HepG2 (cell line): ENCODE results near the gene RSPH9. TPM values are rescaled to one million over a fixed set of nuclear protein-coding genes. Genes with fewer than 3 reads are reported as not detected.

Experiments
- ATAC-seq: fragments of 200-7000 bp; cut with Tn5 transposase; 3 replicates; pipeline ENCODE4 v1.9.1; 2020; ENCODE audit warnings: mild to moderate bottlenecking, moderate library complexity
- BruUV-seq: library from RNA; stranded (reverse); fragments of 400-500 nt; replicated peaks from 2 replicates; lab custom pipeline; 2021; lab: Mats Ljungman, UMichigan
- CTCF ChIA-PET: fragments of 300-600 bp; formaldehyde crosslinking; extraction: SDS; loops from one replicate; lab custom pipeline; 2021; ENCODE audit warnings: low total read pairs, inconsistent platforms, low intra/inter-chr PET ratio; lab: Yijun Ruan, JAX
- POLR2A ChIA-PET: fragments of 350-600 bp; sonication (Branson Sonifier 250); formaldehyde crosslinking; loops from one replicate; lab custom pipeline; 2020; ENCODE audit warnings: antibody characterized with exemption, inconsistent platforms; lab: Yijun Ruan, JAX
- DNase-seq: peaks from one replicate; pipeline ENCODE4 v3.0.0-alpha.2; 2015; ENCODE audit warnings: low spot score
- FAIRE-seq: peaks from 3 replicates; lab custom pipeline; 2011; peaks lifted over from hg19 to GRCh38; lab: Jason Lieb, UNC
- H2AFZ ChIP-seq: one replicate; pipeline ENCODE4 v1.6.1; 2011; ENCODE audit warnings: low read length, inconsistent platforms
- H3K27ac ChIP-seq: fragments of 300-600 bp; 3 replicates; pipeline ENCODE4 v1.8.0; 2011; ENCODE audit warnings: mixed run types, mild to moderate bottlenecking, mixed read lengths, low read length, inconsistent platforms; ENCODE audit not compliant: insufficient read depth; ENCODE audit errors: extremely low read length
- H3K27me3 ChIP-seq, 2 experiments: fragments of 200-600 bp in 1 of 2; 2 replicates in 1 of 2; 3 replicates in 1 of 2; pipeline versions ENCODE4 v1.6.0 to v1.8.0; 2011; ENCODE audit warnings: low read length in 2 of 2, mild to moderate bottlenecking in 2 of 2, moderate library complexity in 2 of 2, inconsistent platforms in 1 of 2; ENCODE audit not compliant: insufficient read depth in 2 of 2, control insufficient read depth in 1 of 2
- H3K36me3 ChIP-seq, 2 experiments: fragments of 200-600 bp in 1 of 2; replicated peaks in 1 of 2; 2 replicates in 1 of 2; 3 replicates in 1 of 2; pipeline versions ENCODE4 v1.5.1 to v1.8.0; 2011; ENCODE audit warnings: low read length in 2 of 2, inconsistent platforms in 1 of 2; ENCODE audit not compliant: insufficient read depth in 2 of 2, control insufficient read depth in 1 of 2
- H3K4me1 ChIP-seq: 2 replicates; pipeline ENCODE4 v1.5.1; 2012; ENCODE audit warnings: low read length, inconsistent platforms; ENCODE audit not compliant: insufficient read depth
- H3K4me2 ChIP-seq: 2 replicates; pipeline ENCODE4 v1.6.0; 2011; ENCODE audit warnings: low read depth, low read length, inconsistent platforms
- H3K4me3 ChIP-seq, 3 experiments: fragments of 200-600 bp in 1 of 3; sonication (generic), shearing (Covaris generic) in 1 of 3; replicated peaks in 1 of 3; 2 replicates each; pipeline ENCODE4 v1.5.1; 2011 to 2016; ENCODE audit warnings: low read length in 3 of 3, inconsistent platforms in 2 of 3, low read depth in 2 of 3, mild to moderate bottlenecking in 2 of 3, control low read depth in 1 of 3, mixed read lengths in 1 of 3; ENCODE audit not compliant: insufficient read depth in 1 of 3
- H3K79me2 ChIP-seq: one replicate; pipeline ENCODE4 v1.6.1; 2011; ENCODE audit warnings: low read length, inconsistent platforms; ENCODE audit not compliant: insufficient read depth
- H3K9ac ChIP-seq: 2 replicates; pipeline ENCODE4 v1.6.0; 2011; ENCODE audit warnings: mild to moderate bottlenecking, low read depth, low read length, inconsistent platforms; ENCODE audit not compliant: insufficient read depth
- H3K9me3 ChIP-seq: 2 replicates; pipeline ENCODE4 v1.5.1; 2012; ENCODE audit warnings: mild to moderate bottlenecking, low read length
- H4K20me1 ChIP-seq: 2 replicates; pipeline ENCODE4 v1.6.0; 2011; ENCODE audit warnings: inconsistent platforms, mild to moderate bottlenecking, low read length, moderate library complexity; ENCODE audit not compliant: insufficient read depth
- ARID2 ChIP-seq: sonication (generic); formaldehyde crosslinking; IDR thresholded peaks from 2 replicates; pipeline ENCODE4 v1.8.1; 2022; ENCODE audit warnings: mild to moderate bottlenecking, missing genetic modification reagents, borderline replicate concordance
- ELF3 ChIP-seq: IDR thresholded peaks from 2 replicates; pipeline ENCODE4 v1.6.1; 2016; ENCODE audit warnings: missing genetic modification reagents, missing compliant biosample characterization
- RARA ChIP-seq: IDR thresholded peaks from 2 replicates; pipeline ENCODE4 v1.6.1; 2016; ENCODE audit warnings: missing genetic modification reagents, missing compliant biosample characterization
- RXRA ChIP-seq: sonication (generic); formaldehyde crosslinking; IDR thresholded peaks from 2 replicates; pipeline ENCODE4 v1.5.1; 2020; ENCODE audit warnings: missing genetic modification reagents
- ZBTB42 ChIP-seq: sonication (generic); formaldehyde crosslinking; IDR thresholded peaks from 2 replicates; pipeline ENCODE4 v1.5.0; 2020; ENCODE audit warnings: mild to moderate bottlenecking, missing genetic modification reagents
- ZNF232 ChIP-seq: sonication (generic); formaldehyde crosslinking; IDR thresholded peaks from 2 replicates; pipeline ENCODE4 v1.4.0; 2020; ENCODE audit warnings: missing genetic modification reagents, borderline replicate concordance
- ZNF30 ChIP-seq: sonication (generic); formaldehyde crosslinking; IDR thresholded peaks from 2 replicates; pipeline ENCODE4 v1.5.0; 2020; ENCODE audit warnings: mild to moderate bottlenecking, missing genetic modification reagents
- ZNF629 ChIP-seq: sonication (generic); formaldehyde crosslinking; conservative IDR thresholded peaks from 2 replicates; pipeline ENCODE4 v1.5.0; 2020; ENCODE audit warnings: missing genetic modification reagents
- WGBS: methylation state at CpG from one replicate; pipeline ENCODE4 v1.1.6; 2017; ENCODE audit warnings: low lambda C conversion rate; 5-methylcytosine and 5-hydroxymethylcytosine counted together
- in situ Hi-C: cut with HindIII; loops from 2 replicates; pipeline ENCODE4 v1.10.0; 2017; ENCODE audit warnings: low pct_unique_long_range_greater_than_20kb; ENCODE audit not compliant: extremely low pct_ligation_motif_present
- intact Hi-C: fragments of 100-400 bp; cut with micrococcal nuclease; formaldehyde crosslinking; loops from one replicate; pipeline ENCODE4 v1.10.0; 2022; ENCODE audit not compliant: unreplicated experiment
- polyA plus RNA-seq, 8 experiments: library from polyadenylated mRNA; depleted of rRNA in 3 of 8; stranded (reverse) in 7 of 8; unstranded in 1 of 8; fragments of >200 nt; fragmentation: Illumina TruSeq in 4 of 8; extraction: Trizol in 4 of 8; gene quantifications; 2 replicates each; pipeline versions ENCODE4 v1.2.1 to v1.2.3, GENCODE V29; 2011 to 2016; ENCODE audit warnings: low read depth in 4 of 8, missing spikeins in 1 of 8, mixed read lengths in 1 of 8; ENCODE audit not compliant: insufficient read depth in 1 of 8
- total RNA-seq, 5 experiments: library from RNA; depleted of rRNA; stranded (reverse); fragments of >200 nt; fragmentation: Illumina TruSeq; extraction: Trizol; gene quantifications; 2 replicates each; pipeline ENCODE4 v1.2.3, GENCODE V29; 2016; ENCODE audit warnings: low read depth in 1 of 5
- TF ChIP-seq, protein P1 (sequence below): IDR thresholded peaks from 2 replicates; pipeline ENCODE4 v1.6.1; 2016; ENCODE audit warnings: missing genetic modification reagents, missing compliant biosample characterization
- TF ChIP-seq, protein P2 (sequence below): sonication (generic); formaldehyde crosslinking; IDR thresholded peaks from 2 replicates; pipeline ENCODE4 v1.4.0; 2020; ENCODE audit warnings: missing genetic modification reagents
- TF ChIP-seq, protein P3 (sequence below): sonication (generic); formaldehyde crosslinking; IDR thresholded peaks from 2 replicates; pipeline ENCODE4 v1.4.0; 2020; ENCODE audit warnings: low read depth, missing genetic modification reagents
- TF ChIP-seq, protein P4 (sequence below): sonication (generic); formaldehyde crosslinking; IDR thresholded peaks from 2 replicates; pipeline ENCODE4 v1.5.1; 2020; ENCODE audit warnings: mild to moderate bottlenecking, missing genetic modification reagents, moderate library complexity
- TF ChIP-seq, protein P5 (sequence below): sonication (generic); formaldehyde crosslinking; IDR thresholded peaks from 2 replicates; pipeline ENCODE4 v1.8.0; 2023; ENCODE audit warnings: mild to moderate bottlenecking, missing genetic modification reagents

RSPH9 gene
- total and polyA plus RNA-seq, 2 of the 13 experiments (the other 11 are each of a cell fraction or from before 2014, with no cell fraction given) = 0.04 TPM; not detected in 1

DNA sequence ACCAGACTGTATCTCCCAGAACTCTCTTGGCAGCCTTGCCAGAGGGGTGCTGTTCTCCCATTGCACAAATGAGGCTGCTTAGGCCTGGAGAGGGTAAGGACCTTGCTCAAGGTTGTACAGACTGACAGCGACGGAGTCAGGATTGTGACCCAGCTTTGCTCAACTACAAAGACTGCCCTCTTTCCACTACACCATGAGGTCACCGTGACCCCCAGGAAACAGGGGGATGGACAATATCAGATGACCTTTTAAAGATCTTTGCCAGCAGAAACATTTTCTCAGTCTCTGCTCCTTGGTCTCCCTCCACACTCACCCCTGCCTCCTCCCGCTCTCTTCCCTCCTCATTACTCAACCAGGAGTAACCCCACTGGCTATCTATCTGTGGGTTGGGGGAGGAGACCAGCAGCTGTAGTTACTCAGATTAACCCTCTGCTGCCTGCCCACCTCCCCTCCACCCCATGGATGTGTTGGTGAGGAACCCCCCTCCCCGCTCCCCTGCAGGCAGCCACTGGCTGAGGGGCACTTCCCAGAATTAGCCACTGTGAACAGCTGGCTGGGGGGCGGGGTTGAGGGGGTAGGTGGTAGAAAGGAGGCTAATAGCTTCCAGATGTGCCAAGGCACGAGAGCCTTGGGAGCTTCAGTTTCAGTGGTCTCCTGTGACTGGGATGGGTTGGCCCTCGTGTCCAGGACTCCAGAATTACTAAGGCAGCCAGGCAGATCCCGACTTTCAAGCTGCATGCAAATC is 69.6 kb downstream of the RSPH9 start:
- DNase-seq (peak; percentile 54), FAIRE-seq (peak; percentile 83), ATAC-seq (peak; percentile 71)
- 3% methylated on average over 9 of the region's 9 CpGs for WGBS
- ChIA-PET POLR2A (interaction anchor here (1.0 to 1.9 kb wide), 4 partner anchors 10 to 85 kb away, joined by 3 to 8 read pairs (median 5); partner anchors contain the start of genes GTPBP2 and VEGFA), CTCF (no interaction called here)
- BruUV-seq = no TSS peak
- in situ Hi-C loops = no loop called here
- Histone ChIP-seq H3K27ac (no peak overlapping the region), H4K20me1 (no peaks in the 10 kb centered on the region), H3K4me2 (peak overlapping the region; percentile 54; the same call in 1 of the 2 replicates), H3K4me1 (peaks cover 60% of the 10 kb centered on the region), H3K9ac (no peak overlapping the region), H3K36me3 (no peaks in the 10 kb centered on the region), H3K79me2 (no peaks in the 10 kb centered on the region), H3K9me3 (no peaks in the 10 kb centered on the region), H3K4me3 (peak overlapping the region in 1 of 3 experiments; percentile 3; a peak in 1 of 6 replicates), H3K27me3 (peaks cover 4 to 22% of the 10 kb centered on the region in 2 experiments; a peak in 3 of 5 replicates), H2AFZ (no peak overlapping the region)
- intact Hi-C loops = no loop called here
- peak; percentile 29; the same call in 1 of the 2 replicates for TF ChIP-seq RXRA (CRISPR knock-in tag)
- 0 out of 2 replicates have a peak, but pooled peaks have one; percentile 42 for TF ChIP-seq ARID2 (CRISPR knock-in tag)
- TF ChIP-seq, protein P1, sequence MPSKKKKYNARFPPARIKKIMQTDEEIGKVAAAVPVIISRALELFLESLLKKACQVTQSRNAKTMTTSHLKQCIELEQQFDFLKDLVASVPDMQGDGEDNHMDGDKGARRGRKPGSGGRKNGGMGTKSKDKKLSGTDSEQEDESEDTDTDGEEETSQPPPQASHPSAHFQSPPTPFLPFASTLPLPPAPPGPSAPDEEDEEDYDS (CRISPR knock-in tag) = 0 out of 2 replicates have a peak, but pooled peaks have one; percentile 28
- TF ChIP-seq, protein P2, sequence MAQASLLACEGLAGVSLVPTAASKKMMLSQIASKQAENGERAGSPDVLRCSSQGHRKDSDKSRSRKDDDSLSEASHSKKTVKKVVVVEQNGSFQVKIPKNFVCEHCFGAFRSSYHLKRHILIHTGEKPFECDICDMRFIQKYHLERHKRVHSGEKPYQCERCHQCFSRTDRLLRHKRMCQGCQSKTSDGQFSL (CRISPR knock-in tag) = no peak
- TF ChIP-seq, protein P3, sequence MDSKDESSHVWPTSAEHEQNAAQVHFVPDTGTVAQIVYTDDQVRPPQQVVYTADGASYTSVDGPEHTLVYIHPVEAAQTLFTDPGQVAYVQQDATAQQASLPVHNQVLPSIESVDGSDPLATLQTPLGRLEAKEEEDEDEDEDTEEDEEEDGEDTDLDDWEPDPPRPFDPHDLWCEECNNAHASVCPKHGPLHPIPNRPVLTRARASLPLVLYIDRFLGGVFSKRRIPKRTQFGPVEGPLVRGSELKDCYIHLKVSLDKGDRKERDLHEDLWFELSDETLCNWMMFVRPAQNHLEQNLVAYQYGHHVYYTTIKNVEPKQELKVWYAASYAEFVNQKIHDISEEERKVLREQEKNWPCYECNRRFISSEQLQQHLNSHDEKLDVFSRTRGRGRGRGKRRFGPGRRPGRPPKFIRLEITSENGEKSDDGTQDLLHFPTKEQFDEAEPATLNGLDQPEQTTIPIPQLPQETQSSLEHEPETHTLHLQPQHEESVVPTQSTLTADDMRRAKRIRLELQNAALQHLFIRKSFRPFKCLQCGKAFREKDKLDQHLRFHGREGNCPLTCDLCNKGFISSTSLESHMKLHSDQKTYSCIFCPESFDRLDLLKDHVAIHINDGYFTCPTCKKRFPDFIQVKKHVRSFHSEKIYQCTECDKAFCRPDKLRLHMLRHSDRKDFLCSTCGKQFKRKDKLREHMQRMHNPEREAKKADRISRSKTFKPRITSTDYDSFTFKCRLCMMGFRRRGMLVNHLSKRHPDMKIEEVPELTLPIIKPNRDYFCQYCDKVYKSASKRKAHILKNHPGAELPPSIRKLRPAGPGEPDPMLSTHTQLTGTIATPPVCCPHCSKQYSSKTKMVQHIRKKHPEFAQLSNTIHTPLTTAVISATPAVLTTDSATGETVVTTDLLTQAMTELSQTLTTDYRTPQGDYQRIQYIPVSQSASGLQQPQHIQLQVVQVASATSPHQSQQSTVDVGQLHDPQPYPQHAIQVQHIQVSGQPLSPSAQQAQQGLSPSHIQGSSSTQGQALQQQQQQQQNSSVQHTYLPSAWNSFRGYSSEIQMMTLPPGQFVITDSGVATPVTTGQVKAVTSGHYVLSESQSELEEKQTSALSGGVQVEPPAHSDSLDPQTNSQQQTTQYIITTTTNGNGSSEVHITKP (CRISPR knock-in tag) = no peak
- TF ChIP-seq, protein P4, sequence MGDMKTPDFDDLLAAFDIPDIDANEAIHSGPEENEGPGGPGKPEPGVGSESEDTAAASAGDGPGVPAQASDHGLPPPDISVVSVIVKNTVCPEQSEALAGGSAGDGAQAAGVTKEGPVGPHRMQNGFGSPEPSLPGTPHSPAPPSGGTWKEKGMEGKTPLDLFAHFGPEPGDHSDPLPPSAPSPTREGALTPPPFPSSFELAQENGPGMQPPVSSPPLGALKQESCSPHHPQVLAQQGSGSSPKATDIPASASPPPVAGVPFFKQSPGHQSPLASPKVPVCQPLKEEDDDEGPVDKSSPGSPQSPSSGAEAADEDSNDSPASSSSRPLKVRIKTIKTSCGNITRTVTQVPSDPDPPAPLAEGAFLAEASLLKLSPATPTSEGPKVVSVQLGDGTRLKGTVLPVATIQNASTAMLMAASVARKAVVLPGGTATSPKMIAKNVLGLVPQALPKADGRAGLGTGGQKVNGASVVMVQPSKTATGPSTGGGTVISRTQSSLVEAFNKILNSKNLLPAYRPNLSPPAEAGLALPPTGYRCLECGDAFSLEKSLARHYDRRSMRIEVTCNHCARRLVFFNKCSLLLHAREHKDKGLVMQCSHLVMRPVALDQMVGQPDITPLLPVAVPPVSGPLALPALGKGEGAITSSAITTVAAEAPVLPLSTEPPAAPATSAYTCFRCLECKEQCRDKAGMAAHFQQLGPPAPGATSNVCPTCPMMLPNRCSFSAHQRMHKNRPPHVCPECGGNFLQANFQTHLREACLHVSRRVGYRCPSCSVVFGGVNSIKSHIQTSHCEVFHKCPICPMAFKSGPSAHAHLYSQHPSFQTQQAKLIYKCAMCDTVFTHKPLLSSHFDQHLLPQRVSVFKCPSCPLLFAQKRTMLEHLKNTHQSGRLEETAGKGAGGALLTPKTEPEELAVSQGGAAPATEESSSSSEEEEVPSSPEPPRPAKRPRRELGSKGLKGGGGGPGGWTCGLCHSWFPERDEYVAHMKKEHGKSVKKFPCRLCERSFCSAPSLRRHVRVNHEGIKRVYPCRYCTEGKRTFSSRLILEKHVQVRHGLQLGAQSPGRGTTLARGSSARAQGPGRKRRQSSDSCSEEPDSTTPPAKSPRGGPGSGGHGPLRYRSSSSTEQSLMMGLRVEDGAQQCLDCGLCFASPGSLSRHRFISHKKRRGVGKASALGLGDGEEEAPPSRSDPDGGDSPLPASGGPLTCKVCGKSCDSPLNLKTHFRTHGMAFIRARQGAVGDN (CRISPR knock-in tag) = peak; percentile 21; the same call in 1 of the 2 replicates
- TF ChIP-seq ZNF629 (CRISPR knock-in tag) = peak; percentile 77
- peak; percentile 82 for TF ChIP-seq RARA (CRISPR knock-in tag)
- no peak for TF ChIP-seq ZNF30
- peak; percentile 49; the same call in 1 of the 2 replicates for TF ChIP-seq ZNF232 (CRISPR knock-in tag)
- 0 out of 2 replicates have a peak, but pooled peaks have one; percentile 53 for TF ChIP-seq ZBTB42 (CRISPR knock-in tag)
- TF ChIP-seq, protein P5, sequence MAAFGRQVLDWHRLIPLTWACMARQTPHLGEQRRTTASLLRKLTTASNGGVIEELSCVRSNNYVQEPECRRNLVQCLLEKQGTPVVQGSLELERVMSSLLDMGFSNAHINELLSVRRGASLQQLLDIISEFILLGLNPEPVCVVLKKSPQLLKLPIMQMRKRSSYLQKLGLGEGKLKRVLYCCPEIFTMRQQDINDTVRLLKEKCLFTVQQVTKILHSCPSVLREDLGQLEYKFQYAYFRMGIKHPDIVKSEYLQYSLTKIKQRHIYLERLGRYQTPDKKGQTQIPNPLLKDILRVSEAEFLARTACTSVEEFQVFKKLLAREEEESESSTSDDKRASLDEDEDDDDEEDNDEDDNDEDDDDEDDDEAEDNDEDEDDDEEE (CRISPR knock-in tag) = 0 out of 2 replicates have a peak, but pooled peaks have one; percentile 14
- no peak for TF ChIP-seq ELF3
